ENCODE data around the gene ZNF283.

ZNF283 gene

DNA sequence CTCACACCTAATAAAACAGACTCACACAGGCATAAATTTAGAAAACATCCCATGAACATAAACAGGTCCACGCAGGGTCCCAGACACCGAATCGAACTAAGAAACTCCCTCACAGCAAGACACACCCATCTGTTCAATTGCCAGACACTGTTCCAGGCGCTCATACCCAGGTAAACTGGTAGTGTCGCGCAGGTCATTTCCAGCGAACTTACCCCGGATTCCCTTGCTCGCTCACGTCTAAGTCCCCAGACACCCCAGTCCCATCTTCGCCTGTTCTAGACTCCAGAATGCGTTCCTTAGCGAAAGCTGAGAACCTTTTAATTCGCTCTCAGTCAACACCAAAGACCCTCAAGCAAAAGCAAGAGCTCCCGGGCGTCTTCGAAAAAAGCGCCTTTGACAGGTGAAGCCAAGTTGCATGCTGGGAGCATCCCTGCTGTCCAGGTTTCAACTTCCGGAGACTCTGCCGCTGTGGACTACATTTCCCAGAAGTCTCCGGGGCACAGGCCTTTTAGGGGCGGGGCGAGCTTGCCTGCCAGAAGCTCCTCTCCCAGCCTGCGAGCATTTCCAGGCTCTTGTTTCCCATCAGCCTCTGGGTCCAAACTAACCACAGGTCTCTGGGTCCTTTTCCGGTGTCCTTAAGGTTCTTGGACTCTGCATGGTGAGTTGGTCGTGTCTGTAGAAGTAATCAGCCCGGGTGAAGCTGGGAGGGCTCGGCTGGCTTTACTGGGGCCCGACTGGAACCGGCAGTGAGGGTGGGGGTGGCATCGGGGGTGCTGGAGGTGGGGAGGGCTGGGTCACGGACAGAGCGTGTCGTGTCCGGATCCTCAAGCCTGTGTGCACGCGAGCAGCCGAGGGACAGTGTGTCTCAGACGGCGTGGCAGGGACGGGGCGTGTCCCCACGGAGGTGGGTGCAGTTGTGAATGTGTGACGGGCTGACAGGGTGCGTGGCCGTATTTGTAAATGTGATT, at the start of gene ZNF283:
Gene ZNF283 (plus strand): TSS at position 535 of the 968 bp plus-strand sequence. CDS start 6,184 bp downstream, outside the sequence.
- TF ChIP-seq, protein P1, sequence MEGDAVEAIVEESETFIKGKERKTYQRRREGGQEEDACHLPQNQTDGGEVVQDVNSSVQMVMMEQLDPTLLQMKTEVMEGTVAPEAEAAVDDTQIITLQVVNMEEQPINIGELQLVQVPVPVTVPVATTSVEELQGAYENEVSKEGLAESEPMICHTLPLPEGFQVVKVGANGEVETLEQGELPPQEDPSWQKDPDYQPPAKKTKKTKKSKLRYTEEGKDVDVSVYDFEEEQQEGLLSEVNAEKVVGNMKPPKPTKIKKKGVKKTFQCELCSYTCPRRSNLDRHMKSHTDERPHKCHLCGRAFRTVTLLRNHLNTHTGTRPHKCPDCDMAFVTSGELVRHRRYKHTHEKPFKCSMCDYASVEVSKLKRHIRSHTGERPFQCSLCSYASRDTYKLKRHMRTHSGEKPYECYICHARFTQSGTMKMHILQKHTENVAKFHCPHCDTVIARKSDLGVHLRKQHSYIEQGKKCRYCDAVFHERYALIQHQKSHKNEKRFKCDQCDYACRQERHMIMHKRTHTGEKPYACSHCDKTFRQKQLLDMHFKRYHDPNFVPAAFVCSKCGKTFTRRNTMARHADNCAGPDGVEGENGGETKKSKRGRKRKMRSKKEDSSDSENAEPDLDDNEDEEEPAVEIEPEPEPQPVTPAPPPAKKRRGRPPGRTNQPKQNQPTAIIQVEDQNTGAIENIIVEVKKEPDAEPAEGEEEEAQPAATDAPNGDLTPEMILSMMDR (IDR thresholded peaks at IDR 0.05; ENCODE audit: extremely low read depth, missing control alignments): no peak
- DNase-seq (ENCODE audit: low spot score): peak; percentile 84

DNA sequence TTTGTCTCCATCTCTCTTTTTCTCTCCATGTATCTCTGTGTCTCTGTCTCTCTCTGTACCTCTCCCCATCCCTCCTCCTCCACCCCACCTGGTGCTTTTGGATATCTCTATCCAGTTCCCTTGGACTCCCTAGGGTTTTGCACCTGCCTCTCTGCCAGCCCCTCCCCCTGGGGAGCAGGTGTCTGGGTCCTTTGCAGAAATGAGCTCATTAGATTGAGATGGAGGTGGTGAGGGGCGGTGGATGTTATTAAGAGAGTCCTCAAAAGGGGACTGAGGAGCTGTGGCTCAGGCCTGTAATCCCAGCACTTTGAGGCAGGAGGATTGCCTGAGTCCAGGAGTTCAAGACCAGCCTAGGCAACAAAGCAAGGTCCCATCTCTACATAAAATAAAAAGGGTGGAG, 48.5 kb upstream of the ZNF283 start:
- peak; percentile 32 for DNase-seq (ENCODE audit: low spot score)
- TF ChIP-seq, protein P1 (IDR thresholded peaks at IDR 0.05; ENCODE audit: extremely low read depth, missing control alignments): no peak

GRCh38 chr19:43779147-43779819, 47.8 kb upstream of the ZNF283 start:
- DNase-seq (ENCODE audit: low spot score): peak; percentile 25
- TF ChIP-seq, protein P1 (IDR thresholded peaks at IDR 0.05; ENCODE audit: extremely low read depth, missing control alignments): no peak

- DNase-seq (ENCODE audit: low spot score): peak; percentile 81
- TF ChIP-seq, protein P1 (IDR thresholded peaks at IDR 0.05; ENCODE audit: extremely low read depth, missing control alignments): peak; percentile 46
Observed at GRCh38 chr19:43779820-43780219, 47.3 kb upstream of the ZNF283 start.

GRCh38 chr19:43780706-43781525, 46.2 kb upstream of the ZNF283 start, which contains the start of gene KCNN4:
Gene KCNN4 (minus strand): TSS chr19:43780973. CDS start chr19:43780861, 112 bp downstream.
- TF ChIP-seq, protein P1 (IDR thresholded peaks at IDR 0.05; ENCODE audit: extremely low read depth, missing control alignments): no peak
- DNase-seq (ENCODE audit: low spot score): peak; percentile 88

DNA sequence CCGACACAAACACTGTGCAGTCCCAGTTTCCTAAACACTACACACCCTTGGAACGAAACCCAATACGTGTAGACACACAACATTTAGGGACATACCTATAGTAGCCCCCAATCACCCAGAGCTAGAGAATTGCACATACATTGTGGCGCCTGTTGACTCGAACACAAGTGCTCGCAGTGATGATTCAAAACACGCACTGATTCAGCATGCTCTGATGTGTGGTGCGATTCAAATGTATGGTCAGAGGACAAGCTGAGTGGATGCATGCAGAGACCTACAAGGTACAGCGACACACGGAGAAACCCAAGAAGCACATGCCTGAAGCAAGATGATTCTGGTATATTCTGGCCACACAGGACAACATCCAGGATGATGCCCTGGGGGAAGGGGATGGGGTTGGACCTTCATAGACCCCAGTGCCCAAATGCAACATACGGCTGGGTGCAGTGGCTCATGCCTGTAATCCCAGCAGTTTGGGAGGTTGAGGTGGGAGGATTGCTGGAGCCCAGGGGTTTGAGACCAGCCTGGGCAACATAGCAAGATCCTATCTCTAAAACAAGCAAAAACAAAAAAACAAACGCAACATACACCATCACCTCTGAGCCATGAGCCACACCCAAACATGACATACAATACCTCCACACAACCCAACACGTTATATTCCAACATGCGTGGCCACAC, 45.4 kb upstream of the ZNF283 start:
- no peak for DNase-seq (ENCODE audit: low spot score)
- TF ChIP-seq, protein P1 (IDR thresholded peaks at IDR 0.05; ENCODE audit: extremely low read depth, missing control alignments): no peak
